Rectal smooth muscle tissue (tissue), 1 donor: ENCODE results near the gene ASAP2.

Source experiments
- H3K27ac ChIP-seq: one replicate; pipeline ENCODE4 v1.7.0; 2013; ENCODE audit warnings: low read depth, low read length, inconsistent platforms
- H3K27me3 ChIP-seq: one replicate; pipeline ENCODE4 v1.7.0; 2013; ENCODE audit warnings: low read length; ENCODE audit not compliant: control insufficient read depth, insufficient read depth
- H3K36me3 ChIP-seq: one replicate; pipeline ENCODE4 v1.7.0; 2013; ENCODE audit warnings: low read length; ENCODE audit not compliant: control insufficient read depth, insufficient read depth
- H3K4me1 ChIP-seq: one replicate; pipeline ENCODE4 v1.7.0; 2013; ENCODE audit warnings: low read length; ENCODE audit not compliant: control insufficient read depth, insufficient read depth
- H3K4me3 ChIP-seq: one replicate; pipeline ENCODE4 v1.7.0; 2013; ENCODE audit warnings: low read length
- H3K9ac ChIP-seq: one replicate; pipeline ENCODE4 v1.7.0; 2013; ENCODE audit warnings: low read length

Gene ASAP2

GRCh38 chr2:9308186-9308955 lies 101.8 kb downstream of the ASAP2 start:
- H3K27me3 ChIP-seq, result no peaks in the 10 kb centered on the region
- H3K27ac ChIP-seq, result peak overlapping the region; percentile 74
- H3K36me3 ChIP-seq, result no peaks in the 10 kb centered on the region
- H3K9ac ChIP-seq, result no peak overlapping the region
- no peak overlapping the region for H3K4me3 ChIP-seq
- H3K4me1 ChIP-seq, result peaks cover 42% of the 10 kb centered on the region

GRCh38 chr2:9309147-9309546 lies 102.5 kb downstream of the ASAP2 start:
- Histone ChIP-seq H3K27ac (peak overlapping the region; percentile 46), H3K27me3 (no peaks in the 10 kb centered on the region), H3K36me3 (no peaks in the 10 kb centered on the region), H3K9ac (no peak overlapping the region), H3K4me1 (peaks cover 42% of the 10 kb centered on the region), H3K4me3 (no peak overlapping the region)

- no peak overlapping the region for H3K9ac ChIP-seq
- peak overlapping the region; percentile 78 for H3K27ac ChIP-seq
- H3K36me3 ChIP-seq, result no peaks in the 10 kb centered on the region
- no peaks in the 10 kb centered on the region for H3K27me3 ChIP-seq
- peaks cover 42% of the 10 kb centered on the region for H3K4me1 ChIP-seq
- no peak overlapping the region for H3K4me3 ChIP-seq
Measured at GRCh38 chr2:9310377-9310776, 103.8 kb downstream of the ASAP2 start.

- Histone ChIP-seq H3K4me3 (no peak overlapping the region), H3K27ac (peak overlapping the region; percentile 78), H3K27me3 (no peaks in the 10 kb centered on the region), H3K4me1 (peaks cover 44% of the 10 kb centered on the region), H3K9ac (no peak overlapping the region), H3K36me3 (no peaks in the 10 kb centered on the region)
Measured at GRCh38 chr2:9310798-9311197, 104.2 kb downstream of the ASAP2 start.

- H3K9ac ChIP-seq, result no peak overlapping the region
- no peak overlapping the region for H3K4me3 ChIP-seq
- H3K36me3 ChIP-seq, result no peaks in the 10 kb centered on the region
- peak overlapping the region; percentile 78 for H3K27ac ChIP-seq
- peaks cover 44% of the 10 kb centered on the region for H3K4me1 ChIP-seq
- H3K27me3 ChIP-seq, result no peaks in the 10 kb centered on the region
Measured at GRCh38 chr2:9311488-9311887, 104.9 kb downstream of the ASAP2 start.

GRCh38 chr2:9312591-9312990 lies 106.0 kb downstream of the ASAP2 start:
- H3K36me3 ChIP-seq, result no peaks in the 10 kb centered on the region
- H3K27ac ChIP-seq, result peak overlapping the region; percentile 70
- H3K4me1 ChIP-seq, result peaks cover 37% of the 10 kb centered on the region
- H3K27me3 ChIP-seq, result no peaks in the 10 kb centered on the region
- no peak overlapping the region for H3K9ac ChIP-seq
- no peak overlapping the region for H3K4me3 ChIP-seq

GRCh38 chr2:9313443-9313842 lies 106.8 kb downstream of the ASAP2 start:
- no peak overlapping the region for H3K27ac ChIP-seq
- no peak overlapping the region for H3K4me3 ChIP-seq
- H3K9ac ChIP-seq, result no peak overlapping the region
- peaks cover 30% of the 10 kb centered on the region for H3K4me1 ChIP-seq
- H3K36me3 ChIP-seq, result no peaks in the 10 kb centered on the region
- H3K27me3 ChIP-seq, result no peaks in the 10 kb centered on the region

- Histone ChIP-seq H3K27ac (peak overlapping the region; percentile 27), H3K36me3 (no peaks in the 10 kb centered on the region), H3K27me3 (no peaks in the 10 kb centered on the region), H3K9ac (no peak overlapping the region), H3K4me3 (no peak overlapping the region), H3K4me1 (peaks cover 28% of the 10 kb centered on the region)
Measured at GRCh38 chr2:9315280-9315847, 108.8 kb downstream of the ASAP2 start.

- Histone ChIP-seq H3K4me1 (peaks cover 13% of the 10 kb centered on the region), H3K9ac (no peak overlapping the region), H3K27me3 (no peaks in the 10 kb centered on the region), H3K4me3 (no peak overlapping the region), H3K27ac (no peak overlapping the region), H3K36me3 (peaks cover 3% of the 10 kb centered on the region)
Measured at GRCh38 chr2:9317559-9317958, 110.9 kb downstream of the ASAP2 start.

- peaks cover 13% of the 10 kb centered on the region for H3K4me1 ChIP-seq
- no peaks in the 10 kb centered on the region for H3K27me3 ChIP-seq
- peak overlapping the region; percentile 58 for H3K27ac ChIP-seq
- no peak overlapping the region for H3K4me3 ChIP-seq
- H3K36me3 ChIP-seq, result peaks cover 7% of the 10 kb centered on the region
- no peak overlapping the region for H3K9ac ChIP-seq
Measured at GRCh38 chr2:9318461-9319337, 112.1 kb downstream of the ASAP2 start.

- peaks cover 7% of the 10 kb centered on the region for H3K36me3 ChIP-seq
- H3K9ac ChIP-seq, result no peak overlapping the region
- peaks cover 13% of the 10 kb centered on the region for H3K4me1 ChIP-seq
- H3K4me3 ChIP-seq, result no peak overlapping the region
- H3K27me3 ChIP-seq, result no peaks in the 10 kb centered on the region
- H3K27ac ChIP-seq, result peak overlapping the region; percentile 36
Measured at GRCh38 chr2:9319338-9319715, 112.7 kb downstream of the ASAP2 start.

- Histone ChIP-seq H3K36me3 (peaks cover 7% of the 10 kb centered on the region), H3K27ac (no peak overlapping the region), H3K27me3 (no peaks in the 10 kb centered on the region), H3K9ac (no peak overlapping the region), H3K4me3 (no peak overlapping the region), H3K4me1 (peaks cover 14% of the 10 kb centered on the region)
Measured at GRCh38 chr2:9322576-9322975, 116.0 kb downstream of the ASAP2 start.
